Measurements from ENCODE around the gene PPP5C.

GRCh38 chr19:46297700-46298478 is 49.0 kb upstream of the PPP5C start:
- TF ChIP-seq CTCF (IDR thresholded peaks at IDR 0.05; ENCODE audit: low read depth, low read length, missing input control) (no peak), RXRA (IDR thresholded peaks at IDR 0.05) (no peak), TAF1 (conservative IDR thresholded peaks at IDR 0.05) (no peak), ATF3 (IDR thresholded peaks at IDR 0.05) (no peak), RAD21 (IDR thresholded peaks at IDR 0.05) (no peak), ZBTB33 (IDR thresholded peaks at IDR 0.05) (no peak), MAX (IDR thresholded peaks at IDR 0.05) (no peak), REST (IDR thresholded peaks at IDR 0.05) (no peak), NR2F2 (IDR thresholded peaks at IDR 0.05) (no peak), JUND (IDR thresholded peaks at IDR 0.05) (no peak), HNF4A (conservative IDR thresholded peaks at IDR 0.05) (no peak), SP1 (IDR thresholded peaks at IDR 0.05) (no peak), YY1 (IDR thresholded peaks at IDR 0.05) (no peak)

Measured in liver (tissue), 3 donors.